ENCODE data around the gene TSKS. TPM values are rescaled to one million over a fixed set of nuclear protein-coding genes. Genes with fewer than 3 reads are reported as not detected.

The TSKS gene
- total RNA-seq, 1 experiment from 2014 or later: 0.28 TPM

GRCh38 chr19:49755956-49756355 lies 7.2 kb downstream of the TSKS start:
- no peak overlapping the region for H3K27ac ChIP-seq (ENCODE audit: insufficient read length, low read depth, low read length)
- no peaks in the 10 kb centered on the region for H3K27me3 ChIP-seq (ENCODE audit: insufficient read depth, low read length)
- no peak overlapping the region for H2BK120ac ChIP-seq (ENCODE audit: low read depth, low read length, poor library complexity, severe bottlenecking)
- H3K4ac ChIP-seq (ENCODE audit: low read depth, low read length): no peak overlapping the region
- no peaks in the 10 kb centered on the region for H3K79me1 ChIP-seq (ENCODE audit: insufficient read depth, low read depth, low read length, poor library complexity, severe bottlenecking)
- H3K23me2 ChIP-seq (ENCODE audit: insufficient read length, low read depth, low read length, poor library complexity, severe bottlenecking): no peaks in the 10 kb centered on the region
- DNase-seq: no peak
- no peaks in the 10 kb centered on the region for H4K20me1 ChIP-seq (ENCODE audit: control insufficient read depth, insufficient read depth, insufficient read length)
- no peak overlapping the region for H3K56ac ChIP-seq (ENCODE audit: insufficient read length, low read depth, low read length)
- H3K4me3 Mint-ChIP-seq: no peak overlapping the region
- H2AFZ ChIP-seq (ENCODE audit: low read length): no peak overlapping the region
- no peaks in the 10 kb centered on the region; a peak in 1 of 7 replicates for H3K36me3 Mint-ChIP-seq (ENCODE audit: insufficient read depth in 1 of 3, low read depth in 3 of 3)
- no CpG with 5 or more reads among the region's 3 CpGs for WGBS (ENCODE audit: extremely low coverage, insufficient read length, low lambda C conversion rate)
- H3K27me3 Mint-ChIP-seq (ENCODE audit: low read depth): peaks cover 15% of the 10 kb centered on the region
- TF ChIP-seq CTCF (conservative IDR thresholded peaks at IDR 0.05): no peak
- no peak overlapping the region for H3K23ac ChIP-seq (ENCODE audit: insufficient read length, low read depth, low read length)
- no peak overlapping the region for H2BK12ac ChIP-seq (ENCODE audit: insufficient read length, low read depth, low read length)
- no peaks in the 10 kb centered on the region for H3K9me3 ChIP-seq (ENCODE audit: control insufficient read depth, low read depth, low read length)
- peaks cover 9 to 12% of the 10 kb centered on the region in 2 experiments for H3K4me1 Mint-ChIP-seq
- no peak overlapping the region for H4K5ac ChIP-seq (ENCODE audit: insufficient read length, low read depth, low read length)
- H2BK15ac ChIP-seq (ENCODE audit: low read depth, low read length): no peak overlapping the region
- H3T11ph ChIP-seq (ENCODE audit: low read length): no peak overlapping the region
- no peak overlapping the region for H4K91ac ChIP-seq (ENCODE audit: insufficient read length, low read depth, low read length)
- H3K4me1 ChIP-seq (ENCODE audit: insufficient read depth, low read length): peaks cover 2% of the 10 kb centered on the region
- no peaks in the 10 kb centered on the region for H3K79me2 ChIP-seq (ENCODE audit: insufficient read depth, low read length)
- no peak overlapping the region for H2BK5ac ChIP-seq (ENCODE audit: insufficient read length, low read length)
- no peak overlapping the region for H4K8ac ChIP-seq (replicated peaks; ENCODE audit: insufficient read length, low read depth, low read length)
- no peak overlapping the region for H3K9ac ChIP-seq (ENCODE audit: extremely low read depth, insufficient read length, low read length)
- H3K4me2 ChIP-seq (ENCODE audit: insufficient read depth, insufficient read length, low read length): no peak overlapping the region
- no peak overlapping the region for H3K18ac ChIP-seq (ENCODE audit: insufficient read length, low read depth, low read length)
- no peak overlapping the region for H3K14ac ChIP-seq (ENCODE audit: insufficient read depth, low read length)
- no peak overlapping the region for H2BK20ac ChIP-seq (ENCODE audit: low read depth, low read length, poor library complexity, severe bottlenecking)
- H2AK5ac ChIP-seq (ENCODE audit: insufficient read length, low read length): no peak overlapping the region
- peaks cover 17 to 21% of the 10 kb centered on the region in 2 experiments; a peak in 4 of 5 replicates for H3K9me3 Mint-ChIP-seq
- H3K27ac Mint-ChIP-seq: no peak overlapping the region

All from H9 (cell line).